CD8-positive, alpha-beta memory T cell (primary cell): ENCODE results near the gene ARHGEF28. TPM values are rescaled to one million over a fixed set of nuclear protein-coding genes. Genes with fewer than 3 reads are reported as not detected.

Experiments
- CTCF ChIA-PET: fragments of 350-600 bp; sonication (Branson Sonifier 250); formaldehyde crosslinking; loops from one replicate; lab custom pipeline; 2021; ENCODE audit warnings: antibody characterized with exemption; lab: Charles Lee
- POLR2A ChIA-PET: fragments of 350-600 bp; sonication (Branson Sonifier 250); formaldehyde crosslinking; loops from one replicate; lab custom pipeline; 2021; ENCODE audit warnings: antibody characterized with exemption; lab: Charles Lee
- DNase-seq, 5 donors: peaks; one replicate each; pipeline versions ENCODE4 v3.0.0 to v3.0.0-alpha.2; 2020 to 2022; ENCODE audit warnings: mixed read lengths in 1 of 5
- H3K27ac ChIP-seq: one replicate; pipeline ENCODE4 v1.7.0; 2013; ENCODE audit warnings: low read depth, mild to moderate bottlenecking, low read length, moderate library complexity
- H3K27me3 ChIP-seq: 2 replicates; pipeline ENCODE4 v1.7.0; 2013; ENCODE audit warnings: low read length, mild to moderate bottlenecking; ENCODE audit not compliant: insufficient read depth, poor library complexity, severe bottlenecking
- H3K36me3 ChIP-seq: 2 replicates; pipeline ENCODE4 v1.7.0; 2013; ENCODE audit warnings: mild to moderate bottlenecking, low read length, moderate library complexity; ENCODE audit not compliant: insufficient read depth
- H3K4me1 ChIP-seq: 2 replicates; pipeline ENCODE4 v1.7.0; 2013; ENCODE audit warnings: mild to moderate bottlenecking, low read length, moderate library complexity; ENCODE audit not compliant: insufficient read depth
- H3K4me3 ChIP-seq: 2 replicates; pipeline ENCODE4 v1.7.0; 2013; ENCODE audit warnings: mild to moderate bottlenecking, low read length
- H3K9me3 ChIP-seq: 2 replicates; pipeline ENCODE4 v1.7.0; 2013; ENCODE audit warnings: mild to moderate bottlenecking, low read length
- H3K27ac Mint-ChIP-seq, 8 donors: one replicate each; pipeline ENCODE4 v1.8.0; 2020 to 2021; ENCODE audit warnings: mixed read lengths in 8 of 8, mild to moderate bottlenecking in 6 of 8, inconsistent platforms in 3 of 8, moderate library complexity in 3 of 8
- H3K27me3 Mint-ChIP-seq, 2 donors: one replicate each; pipeline ENCODE4 v1.8.0; 2020 to 2021; ENCODE audit warnings: mixed read lengths in 2 of 2, mild to moderate bottlenecking in 1 of 2, moderate library complexity in 1 of 2
- H3K36me3 Mint-ChIP-seq, 3 donors: one replicate each; pipeline ENCODE4 v1.8.0; 2020 to 2021; ENCODE audit warnings: mixed read lengths in 3 of 3, inconsistent platforms in 1 of 3, mild to moderate bottlenecking in 1 of 3
- H3K4me1 Mint-ChIP-seq, 3 donors: one replicate each; pipeline ENCODE4 v1.8.0; 2020 to 2021; ENCODE audit warnings: mixed read lengths in 3 of 3, inconsistent platforms in 1 of 3, mild to moderate bottlenecking in 1 of 3
- H3K4me3 Mint-ChIP-seq, 7 donors: one replicate each; pipeline ENCODE4 v1.8.0; 2020 to 2021; ENCODE audit warnings: mixed read lengths in 7 of 7, mild to moderate bottlenecking in 6 of 7, moderate library complexity in 4 of 7, inconsistent platforms in 2 of 7
- H3K9me3 Mint-ChIP-seq, 5 donors: one replicate each; pipeline ENCODE4 v1.8.0; 2020 to 2022; ENCODE audit warnings: mixed read lengths in 5 of 5, mild to moderate bottlenecking in 3 of 5, moderate library complexity in 2 of 5, inconsistent platforms in 1 of 5
- polyA plus RNA-seq: library from polyadenylated mRNA; unstranded; fragments of 300-500 nt; fragmentation: Illumina TruSeq; gene quantifications from one replicate; pipeline ENCODE4 v1.2.3, GENCODE V29; 2021
- total RNA-seq, 2 experiments: library from RNA; stranded (reverse); gene quantifications; one replicate each; pipeline ENCODE4 v1.2.3, GENCODE V29; 2021

Gene ARHGEF28
- total and polyA plus RNA-seq, 3 experiments from 2014 or later, result 0.24 to 0.28 (median 0.27) TPM

DNA sequence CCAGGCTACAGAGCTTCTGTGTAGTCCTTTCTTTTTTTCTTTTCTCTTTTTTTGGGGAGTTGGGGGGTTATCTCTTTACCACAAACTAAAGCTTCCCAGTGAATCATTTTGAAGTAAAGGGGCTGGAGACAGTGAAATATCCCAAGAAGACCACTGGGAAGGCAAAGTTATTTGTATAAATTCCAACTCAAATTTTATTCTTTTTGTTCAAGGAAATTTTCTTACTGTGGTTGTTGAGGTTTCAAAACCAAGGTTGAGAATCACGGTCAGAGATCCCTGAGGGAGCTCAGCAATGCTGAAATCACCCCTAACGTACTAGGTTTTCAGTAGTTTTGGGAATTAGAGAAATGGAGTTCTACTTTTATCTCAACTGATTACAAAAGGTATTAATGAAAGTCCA lies 175.7 kb downstream of the ARHGEF28 start:
- H3K4me3 ChIP-seq, result no peak overlapping the region

DNA sequence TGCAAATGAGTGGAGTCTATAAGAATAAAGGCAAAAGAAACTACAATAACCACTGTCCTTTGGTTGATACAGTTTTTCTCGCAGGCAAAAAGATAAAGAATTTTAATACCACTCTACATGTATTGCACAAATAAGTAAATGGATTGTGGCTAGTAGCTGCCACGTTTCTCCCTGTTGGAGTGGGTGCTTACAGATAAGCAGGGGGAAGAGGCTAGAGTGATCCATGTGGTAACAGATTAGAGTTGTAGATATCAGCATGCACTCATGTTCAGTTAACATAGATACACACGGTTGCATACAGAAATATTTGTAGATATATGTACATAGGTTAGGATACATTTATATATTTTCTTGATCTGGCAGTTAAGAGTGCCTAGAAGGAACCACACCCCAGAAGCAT lies 179.5 kb downstream of the ARHGEF28 start:
- POLR2A ChIA-PET, result no interaction called here
- Histone ChIP-seq H3K36me3 (no peaks in the 10 kb centered on the region), H3K27me3 (no peaks in the 10 kb centered on the region), H3K4me3 (no peak overlapping the region), H3K4me1 (no peaks in the 10 kb centered on the region), H3K27ac (no peak overlapping the region), H3K9me3 (no peaks in the 10 kb centered on the region)
- no peak for DNase-seq
- Mint-ChIP-seq H3K4me3 (no peak overlapping the region), H3K4me1 (no peaks in the 10 kb centered on the region), H3K27ac (no peak overlapping the region), H3K36me3 (no peaks in the 10 kb centered on the region), H3K27me3 (peaks cover 0 to 6% of the 10 kb centered on the region in 2 donors), H3K9me3 (no peaks in the 10 kb centered on the region)
- CTCF ChIA-PET, result interaction anchor here (1.1 kb wide), 1 partner anchor 12 kb away, joined by 3 read pairs; no protein-coding TSS in a partner anchor

More for the DNA sequence above, 175.7 kb downstream of the ARHGEF28 start:
- H3K9me3 Mint-ChIP-seq, result no peaks in the 10 kb centered on the region
- Histone ChIP-seq H3K36me3 (no peaks in the 10 kb centered on the region), H3K27me3 (no peaks in the 10 kb centered on the region), H3K27ac (no peak overlapping the region), H3K9me3 (no peaks in the 10 kb centered on the region), H3K4me1 (no peaks in the 10 kb centered on the region)
- peaks cover 0 to 29% of the 10 kb centered on the region in 2 donors for H3K27me3 Mint-ChIP-seq
- no peaks in the 10 kb centered on the region for H3K4me1 Mint-ChIP-seq
- H3K36me3 Mint-ChIP-seq, result no peaks in the 10 kb centered on the region
- CTCF ChIA-PET, result no interaction called here
- no peak overlapping the region for H3K27ac Mint-ChIP-seq
- H3K4me3 Mint-ChIP-seq, result no peak overlapping the region
- POLR2A ChIA-PET, result no interaction called here
- no peak for DNase-seq

DNA sequence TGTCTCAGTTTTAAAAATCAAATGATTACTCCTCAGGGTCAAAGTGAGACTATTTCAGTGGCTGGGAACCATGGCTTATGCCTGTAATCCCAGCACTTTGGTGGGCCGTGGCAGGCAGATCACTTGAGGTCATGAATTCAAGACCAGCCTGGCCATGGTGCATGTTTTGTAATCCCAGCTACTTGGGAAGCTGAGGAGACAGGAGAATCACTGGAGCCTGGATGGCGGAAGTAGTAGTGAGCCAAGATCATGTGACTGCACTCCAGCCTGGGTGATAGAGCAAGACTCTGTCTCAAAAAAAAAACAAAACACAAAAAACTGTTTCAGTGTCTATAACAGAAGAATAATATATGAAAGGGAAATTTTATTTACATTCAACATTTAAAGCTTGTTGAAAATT lies 182.9 kb downstream of the ARHGEF28 start:
- CTCF ChIA-PET, result interaction anchor here (1.3 kb wide), 1 partner anchor 16 kb away, joined by 3 read pairs; no protein-coding TSS in a partner anchor
- no peaks in the 10 kb centered on the region for H3K4me1 Mint-ChIP-seq

DNA sequence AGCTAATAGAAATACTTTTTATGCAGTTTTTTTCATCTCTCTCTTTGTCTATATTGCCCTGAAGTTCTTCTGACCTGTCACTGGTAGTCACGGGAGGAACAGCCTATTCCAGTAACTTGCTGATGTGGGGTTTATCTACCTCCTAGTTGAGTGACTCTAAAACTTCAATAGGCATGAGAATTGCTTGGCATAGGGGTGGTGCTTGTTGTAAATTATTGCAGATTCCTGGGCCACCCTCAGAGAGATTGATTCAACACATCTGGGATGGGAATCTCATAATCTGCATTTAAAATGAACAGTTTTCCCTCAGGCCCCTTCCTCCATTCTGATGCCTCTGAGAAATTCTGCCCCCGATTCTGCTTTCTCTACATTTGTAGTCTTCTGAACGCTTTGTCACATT lies 184.4 kb downstream of the ARHGEF28 start:
- Histone ChIP-seq H3K4me1 (no peaks in the 10 kb centered on the region), H3K4me3 (no peak overlapping the region), H3K9me3 (no peaks in the 10 kb centered on the region), H3K36me3 (no peaks in the 10 kb centered on the region), H3K27ac (no peak overlapping the region), H3K27me3 (no peaks in the 10 kb centered on the region)
- Mint-ChIP-seq H3K27me3 (peaks cover 0 to 13% of the 10 kb centered on the region in 2 donors), H3K36me3 (peaks cover 0 to 1% (median 0%) of the 10 kb centered on the region in 3 donors), H3K27ac (no peak overlapping the region), H3K4me1 (no peaks in the 10 kb centered on the region), H3K9me3 (no peaks in the 10 kb centered on the region), H3K4me3 (no peak overlapping the region)
- CTCF ChIA-PET, result no interaction called here
- POLR2A ChIA-PET, result no interaction called here
- no peak for DNase-seq

More for the DNA sequence above, 182.9 kb downstream of the ARHGEF28 start:
- Mint-ChIP-seq H3K27me3 (peaks cover 0 to 13% of the 10 kb centered on the region in 2 donors), H3K4me3 (no peak overlapping the region), H3K36me3 (peaks cover 0 to 1% (median 0%) of the 10 kb centered on the region in 3 donors), H3K27ac (no peak overlapping the region), H3K9me3 (no peaks in the 10 kb centered on the region)
- no peak for DNase-seq
- no peak overlapping the region for H3K4me3 ChIP-seq
- POLR2A ChIA-PET, result no interaction called here
- H3K9me3 ChIP-seq, result no peaks in the 10 kb centered on the region
- no peak overlapping the region for H3K27ac ChIP-seq
- no peaks in the 10 kb centered on the region for H3K27me3 ChIP-seq
- no peaks in the 10 kb centered on the region for H3K4me1 ChIP-seq
- H3K36me3 ChIP-seq, result no peaks in the 10 kb centered on the region

DNA sequence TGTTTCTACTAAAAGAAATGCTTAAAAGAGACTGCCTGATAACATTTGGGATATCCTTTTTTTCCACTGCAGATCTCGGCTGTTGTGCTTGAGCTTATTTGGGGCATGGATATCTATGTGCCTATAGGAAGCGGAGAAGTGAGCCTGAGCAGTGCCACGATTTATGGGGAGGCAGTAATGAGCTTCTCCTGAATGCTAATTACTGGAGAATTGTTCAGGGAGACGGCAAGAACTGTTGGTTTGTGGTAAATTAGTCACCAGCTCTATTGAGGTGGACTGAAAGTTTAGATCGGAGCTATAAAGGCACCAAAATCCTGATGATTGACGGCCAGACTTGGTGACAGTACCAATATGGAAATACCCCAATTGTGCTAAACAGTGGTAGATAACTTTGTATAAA lies 186.5 kb downstream of the ARHGEF28 start:
- no peaks in the 10 kb centered on the region for H3K36me3 ChIP-seq
- H3K9me3 ChIP-seq, result no peaks in the 10 kb centered on the region
- CTCF ChIA-PET, result interaction anchor here (1.6 kb wide), 1 partner anchor 19 kb away, joined by 4 read pairs; no protein-coding TSS in a partner anchor
- no peaks in the 10 kb centered on the region for H3K27me3 ChIP-seq
- H3K4me1 ChIP-seq, result no peaks in the 10 kb centered on the region
- H3K27ac ChIP-seq, result no peak overlapping the region
- Mint-ChIP-seq H3K27me3 (peaks cover 0 to 13% of the 10 kb centered on the region in 2 donors), H3K4me3 (no peak overlapping the region), H3K9me3 (no peaks in the 10 kb centered on the region), H3K27ac (no peak overlapping the region), H3K36me3 (peaks cover 0 to 1% (median 0%) of the 10 kb centered on the region in 3 donors), H3K4me1 (no peaks in the 10 kb centered on the region)
- POLR2A ChIA-PET, result no interaction called here
- no peak for DNase-seq
- no peak overlapping the region for H3K4me3 ChIP-seq

DNA sequence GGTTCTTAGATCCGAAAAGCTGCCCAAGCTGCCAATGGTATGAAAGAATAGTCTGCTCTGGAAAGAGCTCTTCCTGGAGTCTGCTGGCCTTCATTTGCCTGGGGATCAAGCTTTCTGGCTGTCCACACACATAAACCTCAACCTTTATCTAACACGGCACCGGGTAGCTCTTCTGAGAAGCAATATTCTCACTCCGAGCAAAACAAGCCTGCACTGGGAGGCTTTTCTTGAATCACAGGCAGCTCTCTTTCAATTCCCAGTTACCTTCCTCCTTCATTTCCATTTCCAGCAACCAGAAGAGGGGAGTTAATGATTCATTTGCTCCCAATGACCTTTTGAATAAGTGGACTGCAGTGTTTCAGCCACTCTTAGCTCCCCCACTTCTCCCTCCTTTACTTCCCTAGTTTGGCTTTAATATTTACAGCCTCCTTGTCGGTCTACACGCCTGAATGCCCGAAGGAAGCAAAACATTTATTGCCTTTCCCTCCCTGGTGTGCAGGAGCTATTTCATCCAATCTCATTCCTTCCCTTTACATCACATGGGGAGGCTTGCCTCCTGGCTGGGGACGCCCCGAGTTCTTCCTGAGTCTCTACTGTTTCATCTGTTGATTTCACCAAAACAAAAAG lies 187.1 kb downstream of the ARHGEF28 start:
- Mint-ChIP-seq H3K4me3 (no peak overlapping the region), H3K27me3 (peaks cover 0 to 13% of the 10 kb centered on the region in 2 donors), H3K4me1 (no peaks in the 10 kb centered on the region), H3K36me3 (peaks cover 0 to 1% (median 0%) of the 10 kb centered on the region in 3 donors), H3K9me3 (no peaks in the 10 kb centered on the region), H3K27ac (no peak overlapping the region)
- no peak overlapping the region for H3K4me3 ChIP-seq
- no peaks in the 10 kb centered on the region for H3K4me1 ChIP-seq
- POLR2A ChIA-PET, result no interaction called here
- H3K36me3 ChIP-seq, result no peaks in the 10 kb centered on the region
- DNase-seq, result no peak
- H3K9me3 ChIP-seq, result no peaks in the 10 kb centered on the region
- no peaks in the 10 kb centered on the region for H3K27me3 ChIP-seq
- CTCF ChIA-PET, result interaction anchor here (1.6 kb wide), 1 partner anchor 20 kb away, joined by 4 read pairs; no protein-coding TSS in a partner anchor
- H3K27ac ChIP-seq, result no peak overlapping the region

DNA sequence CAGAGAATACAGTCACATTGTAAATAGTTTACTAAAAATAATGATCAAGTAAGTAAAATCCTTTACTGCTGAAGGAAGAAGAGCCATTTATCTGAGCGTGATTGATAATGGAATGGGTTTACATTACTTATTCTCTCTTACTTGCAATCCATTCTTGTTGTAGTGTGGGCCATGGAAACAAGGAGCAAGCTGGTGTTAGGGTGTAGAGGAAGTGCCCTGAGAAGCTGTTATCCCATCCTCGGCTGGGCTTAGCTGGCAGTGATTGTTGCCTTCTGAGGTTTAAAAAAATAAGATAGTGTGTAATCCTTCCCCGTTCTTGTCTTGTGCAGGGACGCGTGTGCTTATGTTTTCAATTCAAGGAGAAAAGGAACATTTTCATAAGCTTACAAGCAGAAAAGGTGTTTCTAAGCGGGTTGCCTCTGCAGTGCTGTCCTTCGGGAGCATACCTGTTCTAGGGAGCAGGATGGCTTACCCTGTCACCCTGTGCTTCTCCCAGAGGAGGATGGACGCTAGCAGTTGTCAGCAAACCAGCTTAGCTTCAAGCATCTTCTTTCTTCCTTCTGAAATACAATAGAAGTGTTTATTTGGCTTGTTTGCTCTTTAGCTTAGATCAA lies 188.3 kb downstream of the ARHGEF28 start:
- Mint-ChIP-seq H3K27me3 (peaks cover 0 to 13% of the 10 kb centered on the region in 2 donors), H3K4me1 (no peaks in the 10 kb centered on the region), H3K9me3 (no peaks in the 10 kb centered on the region), H3K4me3 (no peak overlapping the region), H3K36me3 (peaks cover 0 to 1% (median 0%) of the 10 kb centered on the region in 3 donors), H3K27ac (no peak overlapping the region)
- CTCF ChIA-PET, result no interaction called here
- Histone ChIP-seq H3K4me1 (no peaks in the 10 kb centered on the region), H3K9me3 (no peaks in the 10 kb centered on the region), H3K27ac (no peak overlapping the region), H3K36me3 (no peaks in the 10 kb centered on the region), H3K4me3 (no peak overlapping the region), H3K27me3 (no peaks in the 10 kb centered on the region)
- DNase-seq, result no peak
- POLR2A ChIA-PET, result no interaction called here

DNA sequence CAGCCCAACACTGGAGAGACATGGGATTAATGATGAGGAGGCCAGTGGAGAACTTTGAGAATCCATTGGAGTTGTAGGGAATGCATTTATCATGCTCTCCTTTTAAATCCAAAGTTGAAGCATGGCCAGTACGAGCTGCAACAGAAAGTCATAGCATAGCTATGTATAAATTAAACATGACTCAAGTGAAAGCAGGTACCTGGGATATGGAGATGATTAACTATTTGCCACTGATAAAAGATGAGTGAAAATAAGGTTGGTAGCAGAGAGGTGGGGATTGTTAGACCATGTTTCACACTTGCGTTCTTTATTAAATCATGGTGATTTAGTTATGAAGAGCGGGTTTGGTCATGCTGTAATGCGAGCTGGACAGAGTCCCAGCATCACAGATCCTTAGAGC lies 189.6 kb downstream of the ARHGEF28 start:
- Histone ChIP-seq H3K27ac (no peak overlapping the region), H3K27me3 (no peaks in the 10 kb centered on the region), H3K9me3 (no peaks in the 10 kb centered on the region), H3K36me3 (no peaks in the 10 kb centered on the region), H3K4me3 (no peak overlapping the region), H3K4me1 (no peaks in the 10 kb centered on the region)
- Mint-ChIP-seq H3K27ac (no peak overlapping the region), H3K27me3 (peaks cover 1 to 16% of the 10 kb centered on the region in 2 donors), H3K4me3 (no peak overlapping the region), H3K9me3 (no peaks in the 10 kb centered on the region), H3K36me3 (peaks cover 0 to 1% (median 0%) of the 10 kb centered on the region in 3 donors), H3K4me1 (no peaks in the 10 kb centered on the region)
- DNase-seq, result no peak
- ChIA-PET POLR2A (no interaction called here), CTCF (no interaction called here)
